GM19025 (cell line): ENCODE results near the gene HPRT1.

Experiments used
- ATAC-seq: cut with Tn5 transposase; IDR thresholded peaks from one replicate; pipeline ENCODE4 v1.9.1; 2021; ENCODE audit warnings: mild to moderate bottlenecking, low read depth, moderate library complexity; ENCODE audit not compliant: unreplicated experiment

Gene HPRT1

DNA sequence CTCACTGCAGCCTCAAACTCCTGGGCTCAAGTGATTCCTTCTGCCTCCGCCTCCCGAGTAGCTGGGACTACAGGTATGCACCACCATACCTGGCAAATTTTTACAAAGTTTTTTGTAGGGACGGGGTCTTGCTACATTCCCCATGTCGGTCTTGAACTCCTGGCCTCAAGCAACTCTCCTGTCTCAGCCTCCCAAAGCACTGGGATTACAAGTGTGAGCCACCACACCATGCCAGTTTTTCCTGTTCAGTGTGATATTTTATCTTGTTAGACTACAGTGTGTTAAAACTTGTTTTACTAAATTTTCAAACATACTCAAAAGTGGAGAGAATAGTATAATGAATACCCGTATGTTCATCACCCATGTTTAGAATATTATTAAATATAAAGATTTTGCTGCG, 12.1 kb downstream of the HPRT1 start:
- no peak for ATAC-seq

DNA sequence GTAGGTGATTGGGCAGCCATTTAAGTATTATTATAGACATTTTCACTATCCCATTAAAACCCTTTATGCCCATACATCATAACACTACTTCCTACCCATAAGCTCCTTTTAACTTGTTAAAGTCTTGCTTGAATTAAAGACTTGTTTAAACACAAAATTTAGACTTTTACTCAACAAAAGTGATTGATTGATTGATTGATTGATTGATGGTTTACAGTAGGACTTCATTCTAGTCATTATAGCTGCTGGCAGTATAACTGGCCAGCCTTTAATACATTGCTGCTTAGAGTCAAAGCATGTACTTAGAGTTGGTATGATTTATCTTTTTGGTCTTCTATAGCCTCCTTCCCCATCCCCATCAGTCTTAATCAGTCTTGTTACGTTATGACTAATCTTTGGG, 16.3 kb downstream of the HPRT1 start:
- no peak for ATAC-seq

DNA sequence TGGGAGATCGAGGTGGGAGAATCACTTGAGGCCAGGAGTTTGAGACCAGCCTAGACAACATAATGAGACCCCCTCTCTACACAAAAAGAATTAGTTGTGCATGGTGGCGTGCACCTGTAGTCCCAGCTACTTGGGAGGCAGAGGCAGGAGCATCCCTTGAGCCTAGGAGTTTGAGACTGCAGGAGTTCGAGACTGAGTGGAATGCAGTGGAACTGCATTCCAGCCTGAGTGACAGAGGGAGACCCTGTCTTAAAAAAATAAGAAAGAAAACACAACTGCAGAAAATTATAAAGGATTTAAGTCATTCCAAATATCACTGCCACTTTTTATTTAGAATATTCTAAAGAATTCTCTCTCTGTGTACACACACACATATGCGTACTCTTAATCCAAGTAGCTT, 18.4 kb downstream of the HPRT1 start:
- ATAC-seq, result no peak

DNA sequence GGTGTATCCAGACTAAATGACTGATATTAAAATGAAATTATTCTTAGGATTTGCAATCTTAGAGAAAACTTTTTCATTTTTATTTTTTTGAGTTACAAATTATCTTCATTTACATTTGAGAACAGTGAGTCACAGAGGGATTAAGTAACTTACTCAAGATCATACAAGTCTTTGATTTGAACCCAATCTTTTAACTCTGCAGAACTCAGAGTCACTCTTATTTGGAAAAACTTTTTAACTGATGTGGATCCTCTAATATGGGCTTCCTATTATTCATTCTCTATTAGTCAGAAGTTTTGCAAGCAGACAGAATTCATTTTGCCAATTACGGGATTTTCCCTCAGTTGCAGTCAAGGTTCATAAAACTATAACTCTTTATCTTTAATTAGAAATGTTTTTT, 20.1 kb downstream of the HPRT1 start:
- ATAC-seq, result no peak

DNA sequence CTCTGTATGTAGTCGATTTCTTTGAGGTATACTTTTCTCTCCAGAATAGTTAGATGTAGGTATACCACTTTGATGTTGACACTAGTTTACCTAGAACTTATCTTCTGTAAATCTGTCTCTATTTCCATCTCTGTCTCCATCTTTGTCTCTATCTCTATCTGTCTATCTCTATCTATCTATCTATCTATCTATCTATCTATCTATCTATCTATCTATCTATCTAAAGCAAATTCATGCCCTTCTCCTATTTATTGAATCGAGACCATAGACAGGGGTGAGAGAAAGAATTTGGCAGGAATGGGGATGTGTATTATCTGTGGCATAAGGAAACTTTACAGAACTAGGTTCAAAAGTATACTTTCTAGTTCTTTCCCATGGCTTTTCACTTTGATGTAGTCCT, 21.4 kb downstream of the HPRT1 start:
- ATAC-seq, result no peak

DNA sequence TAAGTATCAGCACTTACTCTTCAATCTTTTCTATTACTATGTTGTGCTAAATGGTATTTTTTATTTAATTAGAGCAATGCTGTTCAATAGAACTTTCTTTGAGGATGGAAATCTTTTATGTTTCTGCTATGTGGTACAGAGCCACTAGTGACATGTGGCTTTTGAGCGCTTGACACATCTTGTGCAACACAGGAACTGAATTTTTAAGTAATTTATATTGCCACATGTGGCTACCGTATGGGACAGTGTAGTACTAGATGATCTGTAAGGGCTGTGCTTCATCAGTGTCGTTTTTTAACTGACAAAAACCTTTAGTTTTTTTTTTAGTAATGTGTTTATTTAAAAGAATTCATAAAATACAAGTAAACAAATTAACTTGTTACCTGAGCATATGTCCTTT, 22.4 kb downstream of the HPRT1 start:
- no peak for ATAC-seq

DNA sequence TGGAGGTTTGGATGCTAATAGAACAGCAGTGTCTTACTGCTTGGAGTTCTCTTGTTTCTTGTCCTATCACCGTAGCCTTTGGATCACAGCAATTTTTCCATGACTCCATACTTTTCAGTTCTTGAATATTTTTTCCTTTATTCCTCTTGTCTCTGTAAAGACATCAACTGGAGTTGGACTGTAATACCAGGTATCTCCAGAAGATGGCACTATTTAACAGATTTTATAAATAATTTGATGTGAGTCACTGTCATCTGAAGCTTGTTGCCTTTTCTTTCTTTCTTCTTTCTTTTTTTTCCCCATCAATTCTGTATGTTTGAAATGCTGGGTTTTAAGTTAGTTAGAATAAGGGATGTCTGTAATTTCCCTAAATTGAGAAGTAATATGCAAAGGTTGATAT, 24.1 kb downstream of the HPRT1 start:
- ATAC-seq, result no peak

DNA sequence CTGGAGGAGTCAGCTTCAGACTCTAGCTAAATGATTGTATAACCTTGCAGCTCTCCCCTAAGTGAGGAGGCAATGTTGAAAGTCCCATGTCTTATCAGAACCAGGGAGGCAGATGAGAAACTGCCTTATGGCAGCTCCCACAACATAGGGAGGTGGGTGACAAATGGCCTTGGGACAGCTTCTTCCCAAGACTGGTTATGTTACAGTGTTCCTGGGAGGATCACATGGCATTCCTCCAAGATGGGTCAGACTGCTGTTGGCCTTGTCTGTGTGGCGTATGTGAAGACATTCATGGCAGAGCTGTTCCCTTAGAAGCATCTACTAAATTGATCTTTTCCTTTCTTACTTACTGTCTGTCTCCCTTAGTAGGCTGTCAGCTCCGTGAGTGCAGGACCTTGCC, 42.0 kb downstream of the HPRT1 start:
- ATAC-seq, result no peak

DNA sequence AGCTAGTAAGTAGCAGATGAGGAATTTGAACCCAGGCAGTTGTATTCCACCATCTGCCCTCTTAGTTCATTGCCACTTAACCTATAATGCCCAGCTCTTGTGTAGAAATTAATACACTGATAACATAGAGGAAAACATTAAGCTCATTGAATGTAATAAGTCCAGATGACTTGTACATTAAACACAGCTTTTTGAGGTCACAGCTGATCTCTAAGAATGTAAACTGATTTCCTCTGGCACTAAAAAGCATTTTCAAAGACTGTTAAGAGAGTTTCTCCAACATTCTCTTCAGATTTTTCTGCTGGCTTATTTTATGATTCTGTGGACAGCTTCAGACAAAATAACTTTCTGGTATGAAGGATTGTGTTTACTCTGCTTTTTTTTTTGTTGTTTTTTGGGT, 42.7 kb downstream of the HPRT1 start:
- no peak for ATAC-seq

DNA sequence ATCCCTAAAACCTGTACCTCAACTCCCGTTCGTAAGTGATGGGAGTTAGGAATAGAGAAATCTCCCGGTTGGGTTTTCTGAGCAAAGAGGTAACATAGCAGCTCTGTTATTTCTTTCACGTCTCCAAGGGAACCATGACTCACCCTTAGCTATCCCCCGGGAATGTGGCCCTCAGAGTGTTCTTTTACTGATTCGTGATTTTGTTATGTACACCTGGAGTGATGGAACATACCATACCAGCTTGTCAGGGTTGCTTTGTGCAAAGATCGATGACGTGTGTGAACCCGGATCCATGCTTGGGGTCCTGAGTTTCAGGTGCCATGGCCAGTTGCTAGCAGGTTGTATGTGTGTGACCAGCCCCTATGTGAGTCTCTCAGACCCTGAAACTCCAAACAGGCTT, 52.6 kb downstream of the HPRT1 start:
- ATAC-seq, result no peak

DNA sequence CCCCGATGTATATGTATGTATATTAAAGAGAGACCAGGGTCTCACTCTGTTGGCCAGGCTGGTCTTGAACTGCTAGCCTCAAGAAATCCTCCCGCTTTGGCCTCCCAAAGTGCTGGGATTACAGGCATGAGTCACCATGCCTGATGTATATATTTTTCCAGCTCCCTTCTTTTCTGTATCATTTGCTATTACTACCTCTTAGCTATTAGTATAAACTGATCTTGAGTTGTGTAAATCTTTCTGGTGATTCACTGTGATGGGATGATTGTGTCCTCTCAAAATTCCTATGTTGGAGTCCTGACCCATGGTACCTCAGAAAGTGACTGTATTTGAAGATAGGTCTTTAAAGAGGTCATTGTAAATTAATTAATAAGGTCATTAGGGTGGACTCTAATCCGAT, 53.1 kb downstream of the HPRT1 start:
- ATAC-seq, result no peak

DNA sequence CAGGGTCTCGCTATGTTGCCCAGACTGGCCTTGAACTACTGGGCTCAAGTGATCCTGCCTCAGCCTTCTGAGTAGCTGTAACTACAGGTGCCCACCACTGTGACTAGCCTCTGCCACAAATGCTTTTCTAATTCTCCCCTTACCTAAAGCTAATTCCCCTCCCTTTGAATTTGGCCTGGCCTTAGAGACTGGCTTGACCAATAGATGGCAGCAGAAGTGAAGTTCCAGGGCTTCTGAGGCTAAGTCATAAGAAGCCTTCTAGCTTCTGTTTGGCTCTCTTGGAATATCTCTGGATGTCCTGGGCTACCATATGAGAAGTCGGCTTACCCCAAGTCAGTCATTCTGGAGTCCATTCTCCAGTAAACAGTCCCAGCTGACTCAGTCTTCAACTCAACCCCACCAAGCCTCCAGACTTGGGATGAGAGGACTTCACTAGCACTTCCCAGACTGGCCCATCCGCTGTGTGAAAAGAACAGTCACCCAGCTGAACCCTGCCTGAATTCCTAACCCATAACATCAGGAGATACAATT, 61.0 kb downstream of the HPRT1 start:
- ATAC-seq, result no peak

DNA sequence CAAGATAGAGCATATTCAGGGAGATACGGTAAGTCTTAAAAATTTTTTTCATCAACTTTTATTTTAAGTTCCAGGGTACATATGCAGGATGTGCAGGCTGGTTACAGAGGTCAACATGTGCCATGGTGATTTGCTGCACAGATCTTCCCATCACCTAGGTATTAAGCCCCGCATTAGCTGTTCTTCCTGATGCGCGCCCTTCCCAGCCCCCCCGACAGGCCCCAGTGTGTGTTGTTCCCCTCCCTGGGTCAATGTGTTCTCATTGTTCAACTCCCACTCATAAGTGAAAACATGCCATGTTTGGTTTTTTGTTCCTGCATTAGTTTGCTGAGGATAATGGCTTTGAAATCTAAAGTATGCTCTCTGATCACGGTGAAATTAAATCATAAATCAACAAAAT, 64.2 kb downstream of the HPRT1 start:
- ATAC-seq, result no peak

DNA sequence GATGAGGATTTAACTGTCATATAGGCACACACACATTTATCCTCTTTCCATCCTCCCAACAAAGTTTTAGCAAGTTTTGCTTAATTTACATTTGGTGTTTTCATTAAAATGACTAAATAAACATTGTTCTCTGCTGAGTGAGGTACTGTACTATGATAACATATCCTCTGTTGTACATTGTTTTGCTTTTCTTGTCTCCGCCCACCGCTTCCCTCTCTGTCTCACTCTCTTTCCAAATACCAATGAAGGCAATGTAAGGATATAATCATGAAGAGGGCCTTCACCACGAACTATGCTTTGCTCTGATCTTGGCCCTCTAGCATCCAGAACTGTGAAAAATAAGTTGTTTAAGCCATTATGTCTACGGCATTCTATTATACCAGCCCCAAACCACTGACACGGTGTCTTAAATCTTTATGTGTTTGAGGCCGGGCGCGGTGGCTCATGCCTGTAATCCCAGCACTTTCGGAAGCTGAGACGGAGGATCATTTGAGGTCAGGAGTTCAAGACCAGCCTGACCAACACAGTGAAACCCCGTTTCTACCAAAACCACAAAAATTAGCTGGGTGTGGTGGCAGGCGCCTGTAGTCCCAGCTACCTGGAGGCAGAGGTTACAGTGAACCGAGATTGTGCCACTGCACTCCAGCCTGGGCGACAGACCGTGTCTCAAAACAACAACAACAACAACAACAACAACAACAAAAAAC, 65.3 kb downstream of the HPRT1 start:
- no peak for ATAC-seq

DNA sequence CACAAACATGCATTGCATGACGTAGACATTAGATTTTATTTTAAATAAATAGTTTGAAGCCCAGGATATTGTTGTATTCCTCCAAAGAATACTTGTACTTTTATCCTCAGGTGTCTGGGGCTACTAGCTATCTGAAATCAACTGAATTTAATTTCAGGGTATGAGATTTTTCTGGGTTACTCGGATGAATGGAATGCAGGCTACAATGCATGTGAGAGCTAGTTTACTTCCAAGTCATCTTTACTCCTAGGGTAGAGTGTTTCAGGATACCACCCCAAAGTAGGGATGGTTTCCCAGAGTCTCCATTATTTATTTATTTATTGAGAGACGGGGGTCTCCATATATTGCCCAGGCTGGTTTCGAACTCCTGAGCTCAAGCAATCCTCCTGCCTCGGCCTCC, 66.4 kb downstream of the HPRT1 start:
- ATAC-seq, result no peak

DNA sequence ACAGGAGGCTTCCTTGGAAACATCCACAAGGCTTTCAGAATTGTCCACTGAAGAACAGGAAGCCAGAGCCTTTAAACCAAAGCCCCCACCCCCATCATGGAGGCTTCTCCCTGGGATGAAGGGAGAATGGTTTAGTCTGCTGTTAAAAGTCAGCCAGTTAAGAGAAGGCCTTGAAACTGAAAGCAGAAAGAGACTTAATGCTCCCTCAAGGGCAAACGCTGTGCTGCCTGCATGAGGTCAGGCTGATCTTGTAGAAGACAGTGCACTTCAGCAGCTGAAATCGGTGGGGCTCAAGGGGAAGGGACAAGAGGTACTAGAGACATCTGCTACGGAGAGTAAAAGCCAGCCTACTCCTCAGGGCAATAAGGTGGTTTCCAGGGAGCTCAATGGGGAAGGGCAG, 69.0 kb downstream of the HPRT1 start:
- peak; percentile 80 for ATAC-seq

DNA sequence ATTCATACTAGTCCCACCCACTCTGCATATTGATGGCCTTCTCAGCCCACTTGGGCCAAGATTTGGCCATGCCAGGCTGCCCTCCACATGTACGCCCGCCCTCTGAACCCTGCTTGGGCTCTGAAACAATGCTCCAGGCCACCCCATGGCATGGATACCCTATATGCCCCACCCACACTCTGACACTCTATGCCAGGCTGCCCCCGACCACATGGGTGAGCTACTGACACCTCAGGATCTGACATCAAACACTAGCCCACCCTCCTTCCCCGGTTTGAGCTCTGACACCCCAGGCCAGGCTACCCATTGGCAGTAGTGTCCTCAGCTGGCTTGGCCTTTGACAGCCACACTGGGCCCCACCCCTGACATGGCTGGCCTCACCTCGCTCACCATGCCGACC, 69.5 kb downstream of the HPRT1 start:
- no peak for ATAC-seq

DNA sequence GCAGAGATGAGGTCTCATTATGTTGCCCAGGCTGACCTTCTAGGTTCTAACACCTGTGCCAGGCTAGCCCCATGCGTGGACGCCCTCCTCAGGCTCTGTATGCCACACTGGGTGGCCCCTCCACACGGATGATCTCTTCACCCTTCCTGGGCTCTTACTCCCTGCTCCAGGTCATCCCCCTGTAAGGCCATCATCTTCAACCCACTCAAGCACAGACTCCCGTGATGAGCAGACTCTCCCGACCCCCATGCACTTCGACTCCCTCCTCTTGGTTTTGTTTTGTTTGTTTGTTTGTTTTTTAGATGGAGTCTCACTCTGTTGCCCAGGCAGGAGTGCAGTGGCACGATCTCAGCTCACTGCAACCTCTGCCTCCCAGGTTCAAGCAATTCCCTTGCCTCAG, 70.9 kb downstream of the HPRT1 start:
- ATAC-seq, result no peak

DNA sequence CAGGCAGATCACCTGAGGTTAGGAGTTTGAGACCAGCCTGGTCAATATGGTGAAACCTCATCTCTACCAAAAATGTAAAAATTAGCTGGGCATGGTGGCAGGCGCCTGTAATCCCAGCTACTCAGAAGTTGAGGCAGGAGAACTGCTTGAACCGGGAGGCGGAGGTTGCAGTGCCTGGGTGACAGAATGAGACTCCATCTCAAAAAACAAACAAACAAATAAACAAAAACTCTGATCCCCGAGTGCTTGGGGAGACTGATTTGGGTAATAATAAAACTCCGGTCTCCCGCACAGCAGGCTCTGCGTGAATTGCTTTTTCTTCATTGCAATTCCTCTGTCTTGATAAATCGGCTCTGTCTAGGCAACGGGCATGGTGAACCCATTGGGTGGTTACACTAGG, 73.4 kb downstream of the HPRT1 start:
- no peak for ATAC-seq

DNA sequence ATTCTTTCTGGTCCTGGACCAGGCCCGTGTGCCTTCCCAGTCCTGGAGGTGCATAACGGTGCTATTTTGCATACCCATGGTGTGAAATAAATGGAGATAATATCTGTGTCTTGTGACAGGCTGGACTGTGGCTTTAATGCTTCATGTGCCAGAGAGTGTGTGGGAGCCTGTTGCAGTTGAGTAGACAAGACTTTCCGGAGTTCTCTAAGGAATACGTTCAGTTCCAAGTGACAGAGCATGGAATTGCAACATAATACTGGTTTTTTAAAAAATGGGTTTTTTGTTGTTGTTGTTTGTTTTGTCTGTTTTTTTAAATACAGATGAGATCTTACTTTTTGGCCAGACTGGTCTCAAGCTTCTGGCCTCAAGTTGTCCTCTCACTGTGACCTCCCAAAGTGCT, 74.0 kb downstream of the HPRT1 start:
- ATAC-seq, result no peak

DNA sequence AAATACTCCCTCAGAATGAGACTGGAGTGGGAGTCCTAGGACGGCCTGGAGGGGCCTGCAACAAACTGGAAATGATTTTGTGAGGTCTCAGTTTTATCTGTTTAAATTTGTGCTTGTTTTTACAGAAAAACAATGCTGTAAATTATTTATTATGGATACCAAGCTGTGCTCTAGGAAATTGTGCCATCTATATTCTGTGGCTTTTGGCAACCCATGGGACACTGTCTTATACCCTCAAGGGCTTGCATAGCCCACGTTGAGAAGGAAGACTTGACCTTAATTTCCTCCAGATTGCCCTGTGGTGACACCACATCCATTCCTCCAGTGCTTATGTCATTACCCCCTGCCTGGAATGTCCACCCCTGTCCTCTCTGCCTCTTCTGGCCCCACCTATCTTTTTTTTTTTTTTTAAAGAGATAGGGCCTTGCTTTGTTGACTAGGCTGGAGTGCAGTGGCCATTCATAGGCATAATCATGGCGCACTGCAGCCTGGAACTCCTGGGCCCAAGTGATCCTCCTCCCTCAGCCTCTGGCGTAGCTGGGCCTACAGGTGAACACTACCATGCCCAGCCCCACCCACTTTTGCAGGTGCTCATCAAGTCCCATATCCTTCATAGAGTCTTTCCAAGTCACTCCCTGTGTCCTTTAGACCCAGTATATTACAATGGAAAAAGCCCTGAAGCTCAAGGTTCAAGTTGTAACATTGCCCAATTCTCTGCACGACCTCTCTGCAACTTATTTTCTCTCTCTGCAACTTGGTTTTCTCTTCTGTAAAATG, 77.4 kb downstream of the HPRT1 start:
- ATAC-seq, result no peak

DNA sequence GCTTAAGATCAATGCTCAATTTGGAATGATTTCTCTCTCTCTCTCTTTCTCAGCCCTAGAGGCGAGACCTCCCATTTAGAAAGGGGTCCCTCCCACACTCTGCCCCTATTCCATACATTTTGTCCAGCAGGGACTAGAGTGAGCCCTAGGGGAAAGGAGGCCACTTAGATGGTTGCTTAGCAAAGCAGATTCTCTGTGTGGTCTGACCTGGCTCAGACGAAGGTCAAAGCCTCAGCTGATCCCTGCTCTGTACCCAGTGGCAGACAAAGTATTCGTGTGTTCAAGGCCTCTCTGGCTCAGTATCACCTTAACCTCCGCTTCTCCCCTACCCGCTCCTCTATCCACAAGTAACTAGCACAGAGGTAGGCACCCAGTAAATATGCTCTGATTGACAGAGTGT, 78.4 kb downstream of the HPRT1 start:
- no peak for ATAC-seq
